Kidney glomerular epithelial cell (primary cell): Measurements from ENCODE around the gene UBAP1.
"Not testable (repeated sequence)": the region's sequence is repeated elsewhere in the genome, so short reads cannot be mapped to it uniquely, and the experiment has no call there.

Experiments used
- DNase-seq: peaks from one replicate; lab custom pipeline; 2025; lab: John Stamatoyannopoulos, UW

Gene UBAP1

DNA sequence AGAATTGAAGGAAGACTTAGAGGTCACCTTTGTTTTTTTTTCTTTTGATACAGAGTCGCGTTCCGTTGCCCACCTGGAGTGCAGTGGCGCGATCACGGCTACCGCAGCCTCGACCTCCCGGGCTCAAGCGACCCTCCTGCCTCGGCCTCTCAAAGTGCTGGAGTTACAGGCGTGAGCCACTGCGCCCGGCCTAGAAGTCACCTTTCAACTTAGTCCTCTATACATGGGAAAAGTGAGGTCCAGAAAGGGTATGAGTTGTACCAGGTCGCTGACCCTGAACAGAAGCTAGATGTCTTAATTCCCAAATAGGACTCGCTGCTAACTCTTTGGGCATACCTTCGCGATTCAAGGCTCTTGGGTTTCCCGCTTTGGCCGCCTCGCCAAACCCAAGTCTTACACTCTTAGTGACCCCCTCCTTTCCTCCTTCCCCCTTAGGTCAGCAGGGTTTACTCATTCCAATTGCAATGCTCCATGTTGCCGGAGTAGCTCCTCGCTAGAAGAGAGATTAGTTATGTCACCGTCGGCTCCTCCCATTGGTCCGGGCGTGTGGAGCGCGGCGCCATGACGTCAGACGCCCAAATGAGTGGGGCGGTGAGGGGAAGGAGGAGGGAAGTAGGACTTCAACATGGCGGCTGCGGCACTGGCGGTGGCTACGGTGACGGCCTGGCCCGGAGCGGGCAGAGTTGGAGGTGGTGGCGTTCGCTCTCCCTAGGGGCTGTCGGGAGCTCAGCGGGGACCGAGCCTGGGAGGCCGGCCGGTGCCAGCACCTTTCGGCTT is at the start of gene UBAP1:
Gene UBAP1 (plus strand): TSS at position 608 of the 777 bp plus-strand sequence. CDS start 41,872 bp downstream, outside the sequence.
- peak; percentile 97 for DNase-seq

DNA sequence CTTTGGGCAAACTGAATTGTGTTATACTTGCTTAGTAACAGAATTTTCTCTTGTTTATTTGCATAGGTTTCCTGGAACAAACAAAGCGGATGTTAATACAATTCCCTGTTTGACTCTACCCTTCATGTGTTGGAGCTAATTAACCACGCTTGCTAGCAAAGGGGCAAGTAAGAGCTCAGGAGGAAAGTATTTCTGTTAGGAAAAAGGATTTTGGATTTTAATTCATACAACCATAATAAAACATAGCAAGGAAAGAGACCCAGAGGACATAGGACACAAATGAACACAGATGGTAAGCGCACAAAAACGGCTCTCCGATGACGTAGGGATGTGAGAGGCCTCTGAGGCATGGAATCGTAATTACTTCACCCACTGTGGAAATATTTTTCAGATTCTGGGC is 47.3 kb upstream of the UBAP1 start:
- DNase-seq = no peak

DNA sequence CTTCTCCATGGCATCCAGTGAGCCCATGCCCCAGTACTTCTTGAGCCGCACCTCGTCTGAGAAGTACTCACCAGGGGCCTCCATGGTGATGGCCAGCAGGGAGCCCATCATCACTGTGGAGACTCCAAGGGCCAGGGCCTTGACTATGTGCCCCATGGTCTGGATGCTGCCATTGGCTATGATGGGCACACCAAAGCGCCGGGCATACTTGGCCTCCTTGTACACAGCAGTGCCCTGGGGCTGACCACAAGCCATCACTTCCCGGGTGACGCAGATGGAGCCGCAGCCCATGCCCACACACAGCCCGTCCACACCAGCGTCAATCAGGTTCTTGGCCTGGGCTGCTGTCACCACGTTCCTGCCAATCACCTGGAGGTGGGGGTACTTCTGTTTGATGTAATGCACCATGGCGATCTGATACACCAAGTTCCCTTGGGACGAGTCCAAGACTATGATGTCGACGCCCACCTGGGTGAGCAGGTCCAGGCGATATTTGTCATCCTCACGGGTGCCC is 45.4 kb upstream of the UBAP1 start:
- DNase-seq = no peak

- DNase-seq = no peak
These were observed 44.3 kb upstream of the UBAP1 start for GRCh38 chr9:34134521-34134920.

DNA sequence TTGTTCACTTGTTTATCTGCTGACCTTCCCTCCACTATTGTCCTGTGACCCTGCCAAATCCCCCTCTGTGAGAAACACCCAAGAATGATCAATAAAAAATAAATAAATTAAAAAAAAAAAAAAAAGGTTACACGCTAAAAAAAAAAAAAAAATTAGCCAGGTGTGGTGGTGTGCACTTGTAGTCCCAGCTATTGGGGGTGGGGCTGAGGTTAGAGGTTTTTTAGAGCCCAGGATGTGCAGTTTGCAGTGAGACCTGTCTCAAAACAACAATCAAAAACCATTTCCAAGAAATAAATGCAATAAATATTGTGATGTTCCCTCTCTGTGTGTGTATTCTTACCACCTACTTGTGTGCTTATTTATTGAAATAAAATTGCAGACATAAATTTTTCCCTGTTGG is 40.2 kb upstream of the UBAP1 start:
- DNase-seq = not testable (repeated sequence)

DNA sequence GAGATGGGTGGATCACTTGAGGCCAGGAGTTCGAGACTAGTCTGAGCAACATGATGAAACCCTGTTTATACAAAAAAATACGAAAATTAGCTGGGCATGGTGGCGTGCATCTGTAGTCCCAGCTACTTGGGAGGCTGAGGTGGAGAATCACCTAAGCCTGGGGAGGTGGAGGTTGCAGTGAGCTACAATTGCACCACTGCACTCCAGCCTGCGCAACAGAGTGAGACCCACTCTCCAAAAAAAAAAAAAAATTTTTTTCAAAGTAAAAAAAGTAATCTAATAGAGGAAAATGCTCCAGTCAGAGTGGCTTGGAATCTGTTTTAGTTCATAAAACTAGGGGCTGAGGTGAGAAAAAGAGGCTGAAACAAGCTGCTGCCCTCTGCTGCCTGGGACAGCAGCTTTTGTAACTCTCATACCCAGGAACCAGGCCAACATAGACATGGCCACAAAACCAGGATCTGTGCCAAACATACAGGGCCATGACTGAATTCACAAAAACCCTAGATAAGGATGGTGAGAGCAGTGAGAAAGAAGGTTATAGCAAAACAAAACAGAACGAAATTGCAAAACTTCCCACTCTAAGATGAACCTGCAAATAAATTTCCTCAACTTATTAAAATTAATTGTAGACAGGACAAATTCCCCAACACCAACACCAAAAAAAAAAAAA is 39.2 kb upstream of the UBAP1 start:
- peak; percentile 80 for DNase-seq

DNA sequence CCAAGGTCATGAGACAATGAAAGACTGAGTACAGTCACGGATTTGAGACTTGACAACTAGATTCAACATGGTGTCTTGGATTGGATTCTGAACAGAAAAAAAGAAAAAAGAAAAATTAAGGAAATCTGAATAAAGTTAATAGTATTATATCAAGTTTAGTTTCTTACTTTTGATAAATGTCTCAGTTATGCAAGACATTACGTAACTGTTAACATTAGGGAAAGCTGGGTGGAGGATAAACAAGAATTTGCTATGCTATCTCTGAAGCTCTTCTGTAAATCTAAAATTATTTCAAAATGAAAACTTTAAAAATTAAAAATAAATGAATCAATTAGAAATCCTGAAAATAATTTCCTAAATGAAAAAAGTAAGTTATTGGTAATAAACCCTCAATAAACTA is 38.0 kb upstream of the UBAP1 start:
- DNase-seq = no peak

DNA sequence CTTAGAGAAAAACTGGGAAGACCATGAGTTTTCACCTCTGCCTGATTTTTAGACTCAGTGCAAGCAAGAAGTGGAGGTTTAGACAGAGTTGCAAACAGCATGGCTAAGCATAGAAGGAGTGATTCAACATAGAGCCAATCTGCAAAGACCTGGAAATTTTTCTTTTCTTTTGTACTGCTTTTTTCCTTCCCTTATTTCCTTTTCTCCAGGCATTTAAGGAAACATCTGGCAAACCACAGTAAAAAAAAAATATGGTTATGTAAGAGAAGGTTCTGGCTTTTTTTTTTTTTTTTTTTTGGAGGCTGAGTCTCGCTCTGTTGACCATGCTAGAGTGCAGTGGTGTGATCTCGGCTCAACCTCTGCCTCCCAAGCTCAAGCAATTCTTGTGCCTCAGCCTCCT is 35.7 kb upstream of the UBAP1 start:
- DNase-seq = no peak

- DNase-seq = no peak
These were observed 33.7 kb upstream of the UBAP1 start for GRCh38 chr9:34145165-34145564.

DNA sequence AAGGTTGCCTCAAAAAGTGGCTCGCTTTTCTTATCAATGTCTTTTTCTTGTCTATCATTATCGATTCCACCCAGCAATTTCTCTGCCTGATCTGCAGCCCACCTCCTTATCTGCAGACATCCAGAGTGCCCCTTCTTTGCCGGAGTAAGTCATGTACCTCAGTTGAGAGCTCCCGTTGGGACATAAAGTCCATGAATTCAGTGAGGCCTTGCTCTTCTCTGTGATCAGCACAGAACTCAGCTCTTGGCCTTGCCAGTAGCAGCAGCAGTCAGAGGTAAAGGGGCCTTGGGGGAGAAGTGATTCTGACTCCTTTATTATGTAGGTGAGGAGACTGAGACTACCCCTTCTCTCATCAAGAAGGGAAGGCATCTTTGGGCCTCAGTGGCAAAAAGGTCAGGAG is 27.4 kb upstream of the UBAP1 start:
- DNase-seq = no peak

- no peak for DNase-seq
These were observed 24.8 kb upstream of the UBAP1 start for GRCh38 chr9:34154057-34154456.

DNA sequence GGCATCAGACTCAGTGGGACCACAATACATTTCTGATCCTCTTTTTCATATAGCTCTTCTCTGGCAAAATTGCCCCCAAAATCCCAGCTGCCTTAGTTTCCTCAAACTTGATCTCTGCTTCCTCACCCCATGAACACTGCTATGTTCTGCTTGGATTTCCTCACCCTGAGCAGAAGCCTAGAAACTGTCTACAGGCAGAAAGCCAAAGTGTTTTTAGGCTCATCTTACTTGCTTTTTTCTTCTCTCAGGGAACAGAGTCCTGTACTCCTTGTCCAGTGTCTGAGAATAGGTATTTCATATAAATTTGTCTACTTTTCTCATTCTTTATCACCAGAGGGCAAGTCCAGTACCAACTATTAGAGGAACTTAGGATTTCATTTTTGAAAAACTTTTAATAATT is 21.5 kb upstream of the UBAP1 start:
- no peak for DNase-seq

DNA sequence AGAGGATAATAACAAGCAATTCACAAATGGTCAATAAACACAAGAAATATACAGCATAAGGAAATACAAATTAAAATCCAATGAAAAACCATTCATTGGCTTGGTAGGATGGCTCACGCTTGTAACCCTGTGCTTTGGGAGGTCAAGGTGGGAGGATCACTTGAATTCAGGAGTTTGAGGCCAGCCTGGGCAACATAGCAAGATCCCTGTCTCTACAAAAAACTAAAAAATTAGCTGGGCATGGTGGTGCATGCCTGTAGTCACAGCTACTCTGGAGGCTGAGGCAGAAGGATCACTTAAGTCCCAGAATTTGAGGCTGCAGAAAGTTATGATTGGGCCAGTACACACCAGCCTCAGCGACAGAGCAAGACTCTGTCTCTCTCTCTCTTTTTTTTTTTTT is 20.9 kb upstream of the UBAP1 start:
- DNase-seq = no peak

DNA sequence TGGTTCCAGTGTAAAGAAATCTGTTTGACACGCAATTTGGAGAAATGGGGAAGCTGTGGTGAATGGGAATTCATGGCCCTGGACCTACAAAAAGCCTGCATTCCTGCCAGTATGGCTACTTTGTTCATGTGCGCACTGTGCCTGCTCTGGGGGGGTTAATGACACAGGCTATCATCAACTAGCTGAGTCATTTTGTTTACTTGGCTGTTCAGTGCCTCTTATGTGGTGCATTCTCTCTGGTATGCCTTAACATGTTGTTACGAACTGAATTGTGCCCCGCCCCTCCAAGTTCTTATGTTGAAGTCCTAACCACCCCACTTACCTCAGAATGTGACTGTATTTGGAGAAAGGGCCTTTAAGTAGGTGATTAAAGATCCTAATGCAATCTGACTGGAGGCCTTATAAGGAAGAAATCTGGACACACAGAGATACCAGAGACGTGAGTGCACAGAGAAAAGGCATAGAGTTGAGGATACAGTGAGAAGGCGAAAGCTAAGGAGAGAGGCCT is 20.4 kb upstream of the UBAP1 start:
- DNase-seq = no peak

- no peak for DNase-seq
These were observed 15.4 kb upstream of the UBAP1 start for GRCh38 chr9:34163434-34163833.

DNA sequence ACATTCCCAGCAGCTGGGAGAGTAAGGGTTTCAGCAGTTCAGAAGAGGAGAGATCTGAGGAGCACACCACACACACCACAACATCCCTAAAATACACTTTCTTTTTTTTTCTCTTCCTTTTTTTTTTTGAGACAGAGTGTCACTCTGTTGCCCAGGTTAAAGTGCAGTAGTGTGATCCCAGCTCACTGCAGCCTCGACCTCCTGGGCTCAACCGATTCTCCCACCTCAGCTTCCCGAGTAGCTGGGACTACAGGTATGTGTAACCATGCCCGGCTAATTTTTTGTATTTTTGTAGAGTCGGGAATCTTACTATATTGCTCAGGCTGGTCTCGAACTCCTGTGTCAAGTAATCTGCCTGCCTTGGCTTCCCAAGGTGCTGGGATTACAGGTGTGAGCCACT is 9.7 kb upstream of the UBAP1 start:
- DNase-seq = no peak

- no peak for DNase-seq
These were observed 8.4 kb upstream of the UBAP1 start for GRCh38 chr9:34170237-34170991.

- DNase-seq = no peak
These were observed 6.9 kb upstream of the UBAP1 start for GRCh38 chr9:34171753-34172535.

DNA sequence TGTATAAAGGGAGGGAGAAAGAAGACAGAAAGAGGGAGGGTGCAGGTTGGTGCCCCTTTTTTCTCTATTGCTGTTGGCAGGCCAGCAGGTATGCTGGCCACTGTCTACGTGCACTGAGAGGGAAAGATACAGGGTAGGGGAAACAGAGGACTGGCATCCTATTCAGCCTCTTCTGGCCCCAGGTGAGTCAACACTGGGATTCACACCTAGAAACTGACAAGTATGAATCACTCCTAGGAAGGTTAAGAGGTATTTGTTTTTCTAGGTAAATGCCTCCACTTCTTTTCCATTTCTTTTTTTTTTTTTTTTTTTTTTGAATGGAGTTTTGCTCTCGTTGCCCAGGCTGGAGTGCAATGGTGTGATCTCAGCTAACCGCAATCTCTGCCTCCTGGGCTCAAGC is 2.8 kb upstream of the UBAP1 start:
- DNase-seq = no peak

DNA sequence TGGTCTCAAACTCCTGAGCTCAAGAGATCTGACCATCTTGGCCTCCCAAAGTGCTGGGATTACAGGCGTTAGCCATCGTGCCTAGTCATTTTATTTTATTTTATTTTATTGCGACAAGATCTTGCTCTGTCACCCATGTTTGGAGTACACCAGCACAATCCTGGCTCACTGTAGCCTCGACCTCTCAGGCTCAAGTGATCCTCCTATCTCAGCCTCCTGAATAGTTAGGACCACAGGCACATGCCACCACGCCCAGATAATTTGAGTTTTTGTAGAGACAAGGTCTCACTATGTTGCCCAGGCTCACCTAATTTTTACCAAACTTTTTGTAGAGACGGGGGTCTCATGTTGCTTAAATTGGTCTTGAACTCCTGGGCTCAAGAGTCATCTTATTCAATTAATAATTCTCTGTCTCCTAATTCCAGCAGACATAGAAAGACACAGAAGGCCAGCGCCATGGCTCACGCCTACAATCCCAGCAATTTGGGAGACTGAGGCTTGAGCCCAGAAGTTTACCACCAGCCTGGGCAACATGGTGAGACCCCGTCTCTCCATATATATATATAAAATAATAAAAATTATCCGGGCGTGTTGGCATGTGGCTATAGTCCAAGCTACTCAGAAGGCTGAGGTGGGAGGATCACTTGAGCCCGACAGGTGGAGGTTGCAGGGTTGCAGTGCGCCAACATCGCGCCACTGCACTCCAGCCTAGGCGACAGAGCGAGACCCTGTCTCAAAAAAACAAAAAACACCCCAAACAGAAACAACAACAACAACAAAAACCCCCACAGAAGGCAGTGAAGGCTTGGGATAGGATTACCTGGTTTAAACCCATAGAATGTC is 1.0 kb upstream of the UBAP1 start:
- DNase-seq = no peak
